Renal pelvis (tissue), 4 donors: ENCODE data around the gene ZNF304. TPM values are rescaled to one million over a fixed set of nuclear protein-coding genes. Genes with fewer than 3 reads are reported as not detected.
A peak's percentile ranks its signal among the peaks of the same experiment; 100 is the strongest.

Source experiments
- DNase-seq: peaks from one replicate; pipeline ENCODE4 v3.0.0-alpha.2; 2013
- polyA plus RNA-seq, 3 donors: library from polyadenylated mRNA; unstranded; fragments of 120-200 nt; gene quantifications; one replicate each; pipeline ENCODE4 v1.2.1, GENCODE V29; 2013; ENCODE audit not compliant: insufficient read length in 3 of 3

Gene ZNF304
- polyA plus RNA-seq, 3 donors, result 15.1 to 20.2 (median 17.6) TPM

DNA sequence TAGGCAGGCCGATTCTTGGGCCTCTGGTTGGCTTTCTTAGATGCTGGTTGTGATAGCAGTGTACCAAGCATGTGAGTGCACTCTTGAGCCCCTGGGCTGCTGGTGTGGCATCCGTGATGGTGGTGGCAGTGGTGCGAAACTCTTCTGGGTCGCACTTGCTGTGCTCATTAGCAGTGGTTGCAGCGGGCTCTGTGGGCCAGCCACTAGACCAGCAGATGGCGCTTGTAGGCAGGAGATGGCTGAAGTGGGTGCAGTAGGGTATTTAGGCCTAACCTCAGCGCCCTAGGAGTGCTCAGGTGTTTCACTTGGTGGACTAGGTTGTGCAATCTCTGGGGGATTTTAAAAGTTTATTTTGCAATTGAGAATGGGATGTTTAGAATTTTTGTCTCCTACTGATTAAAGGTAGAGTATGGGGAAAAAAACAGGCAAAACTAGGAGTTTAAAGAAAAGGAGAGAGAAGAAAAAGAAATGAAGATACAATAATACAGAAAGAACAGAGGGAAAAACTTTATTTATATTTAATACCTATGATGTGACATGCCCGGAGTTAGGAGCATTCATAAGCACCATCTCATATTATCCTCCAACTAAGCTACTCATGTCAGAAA lies 55.5 kb downstream of the ZNF304 start:
- peak; percentile 43 for DNase-seq

Other genes starting within 250 kb of the ZNF304 start
- gene USP29, start 231.3 kb upstream of the ZNF304 start, polyA plus RNA-seq, result not detected
- gene ZIM3, start 206.1 kb upstream of the ZNF304 start, polyA plus RNA-seq, result under 1 TPM in 1 of 3 donors, not detected in 2; 0.06 TPM
- gene DUXA, start 183.8 kb upstream of the ZNF304 start, polyA plus RNA-seq, result not detected
- gene ZNF264, start 159.8 kb upstream of the ZNF304 start, polyA plus RNA-seq, result 10 to 100 TPM; 16.6 to 26.8 (median 25.1) TPM
- gene AURKC, start 120.2 kb upstream of the ZNF304 start, polyA plus RNA-seq, result 1 to 10 TPM; 1.6 to 3.2 (median 2.4) TPM
- 1 to 10 TPM; 4.9 to 9.3 (median 6.7) TPM for gene ZNF805, start 110.6 kb upstream of the ZNF304 start, polyA plus RNA-seq
- 1 to 10 TPM; 2.4 to 4.9 (median 4.7) TPM for gene ZNF460, start 70.8 kb upstream of the ZNF304 start, polyA plus RNA-seq
- gene ZNF543, start 30.8 kb upstream of the ZNF304 start, polyA plus RNA-seq, result 10 to 100 TPM in 1 of 3 donors, 1 to 10 TPM in 2; 7.4 to 10.4 (median 9.9) TPM
- gene TRAPPC2B, start 12.3 kb downstream of the ZNF304 start, polyA plus RNA-seq, result 10 to 100 TPM; 15.7 to 18.1 (median 17.8) TPM
- 1 to 10 TPM; 5.6 to 9.7 (median 9.0) TPM for gene ZNF547, start 12.3 kb downstream of the ZNF304 start, polyA plus RNA-seq
- gene ZNF548, start 38.6 kb downstream of the ZNF304 start, polyA plus RNA-seq, result 10 to 100 TPM; 17.9 to 40.9 (median 28.8) TPM
- 10 to 100 TPM in 2 of 3 donors, 1 to 10 TPM in 1; 9.5 to 17.1 (median 12.9) TPM for gene ZNF17, start 59.9 kb downstream of the ZNF304 start, polyA plus RNA-seq
- 10 to 100 TPM in 2 of 3 donors, 1 to 10 TPM in 1; 8.9 to 20.2 (median 13.3) TPM for gene ZNF749, start 84.1 kb downstream of the ZNF304 start, polyA plus RNA-seq
- gene VN1R1, start 105.9 kb downstream of the ZNF304 start, polyA plus RNA-seq, result 1 to 10 TPM; 1.9 to 7.8 (median 5.3) TPM
- 10 to 100 TPM; 18.9 to 33.1 (median 25.2) TPM for gene ZNF772, start 126.3 kb downstream of the ZNF304 start, polyA plus RNA-seq
- gene ZNF419, start 136.5 kb downstream of the ZNF304 start, polyA plus RNA-seq, result 10 to 100 TPM; 19.3 to 25.2 (median 25.1) TPM
- 10 to 100 TPM; 11.4 to 17.0 (median 16.0) TPM for gene ZNF773, start 148.7 kb downstream of the ZNF304 start, polyA plus RNA-seq
- gene ZNF549, start 176.1 kb downstream of the ZNF304 start, polyA plus RNA-seq, result 10 to 100 TPM; 10.8 to 17.9 (median 16.3) TPM
- gene ZNF550, start 208.6 kb downstream of the ZNF304 start, polyA plus RNA-seq, result 10 to 100 TPM; 19.1 to 25.3 (median 20.8) TPM
- gene ZNF416, start 227.6 kb downstream of the ZNF304 start, polyA plus RNA-seq, result 1 to 10 TPM; 7.7 to 9.5 (median 9.3) TPM
- 10 to 100 TPM; 19.7 to 21.0 (median 20.8) TPM for gene ZIK1, start 232.9 kb downstream of the ZNF304 start, polyA plus RNA-seq
- 1 to 10 TPM; 4.6 to 7.7 (median 6.7) TPM for gene ZNF530, start 248.6 kb downstream of the ZNF304 start, polyA plus RNA-seq